GM18505 (cell line): ENCODE results near the gene NFAT5.

Experiments used
- ATAC-seq: cut with Tn5 transposase; IDR thresholded peaks from one replicate; pipeline ENCODE4 v1.9.1; 2021; ENCODE audit not compliant: unreplicated experiment
- POLR2A ChIP-seq: IDR thresholded peaks from 4 replicates; pipeline ENCODE4 v1.6.1; 2011; ENCODE audit warnings: borderline replicate concordance; ENCODE audit not compliant: insufficient read depth, insufficient read length; ENCODE audit errors: extremely low read depth

The NFAT5 gene

GRCh38 chr16:69589434-69590269, 23.9 kb downstream of the NFAT5 start:
- ATAC-seq = no peak
- TF ChIP-seq POLR2A = no peak

GRCh38 chr16:69590590-69590989, 24.8 kb downstream of the NFAT5 start:
- TF ChIP-seq POLR2A = no peak
- no peak for ATAC-seq

GRCh38 chr16:69593751-69594255, 28.0 kb downstream of the NFAT5 start:
- ATAC-seq = no peak

GRCh38 chr16:69595127-69596036, 29.6 kb downstream of the NFAT5 start:
- no peak for ATAC-seq
- no peak for TF ChIP-seq POLR2A

More at GRCh38 chr16:69593751-69594255, 28.0 kb downstream of the NFAT5 start:
- TF ChIP-seq POLR2A = no peak

DNA sequence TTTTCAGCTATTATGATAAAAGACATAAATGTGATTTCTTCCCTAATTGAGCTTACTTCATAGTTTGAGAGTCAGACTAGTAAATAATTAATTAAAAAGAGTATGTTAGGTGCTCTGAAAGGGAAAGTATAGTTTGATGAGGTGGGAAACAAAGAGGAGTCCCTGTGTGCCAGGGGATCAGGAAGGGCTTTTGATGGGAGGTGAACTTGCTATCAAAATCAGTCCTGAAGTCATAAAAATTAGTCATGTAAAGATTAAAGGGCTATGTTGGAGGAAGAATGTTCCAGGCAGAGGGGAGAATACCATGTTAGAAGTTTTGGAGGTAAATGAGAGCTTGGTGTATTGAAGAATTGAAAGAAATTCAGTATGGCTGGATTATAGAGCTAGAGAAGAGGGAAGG, 31.0 kb downstream of the NFAT5 start:
- no peak for ATAC-seq
- no peak for TF ChIP-seq POLR2A

GRCh38 chr16:69598045-69598444, 32.3 kb downstream of the NFAT5 start:
- no peak for TF ChIP-seq POLR2A
- no peak for ATAC-seq

- no peak for ATAC-seq
These were observed 34.0 kb downstream of the NFAT5 start for GRCh38 chr16:69599731-69600130.

GRCh38 chr16:69600202-69600601, 34.4 kb downstream of the NFAT5 start:
- ATAC-seq = no peak
- no peak for TF ChIP-seq POLR2A

More at GRCh38 chr16:69599731-69600130, 34.0 kb downstream of the NFAT5 start:
- TF ChIP-seq POLR2A = no peak

DNA sequence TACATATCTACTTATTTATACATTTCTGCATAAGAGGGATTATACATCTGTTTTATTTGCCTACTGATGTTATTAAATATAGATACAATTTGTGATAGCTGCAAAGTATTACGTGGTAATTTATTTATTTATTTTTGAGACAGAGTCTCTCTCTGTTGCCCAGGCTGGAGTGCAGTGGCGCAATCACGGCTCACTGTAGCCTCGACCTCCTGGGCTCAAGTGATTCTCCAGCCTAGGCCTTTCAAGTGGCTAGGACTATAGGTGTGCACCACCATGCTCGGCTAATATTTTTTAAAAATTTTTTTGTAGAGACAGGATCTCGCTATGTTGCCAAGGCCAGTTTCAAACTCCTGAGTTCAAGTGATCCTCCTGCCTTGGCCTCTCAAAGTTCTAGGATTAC, 35.5 kb downstream of the NFAT5 start:
- ATAC-seq = no peak
- TF ChIP-seq POLR2A = no peak

GRCh38 chr16:69606985-69607384, 41.2 kb downstream of the NFAT5 start:
- ATAC-seq = no peak
- TF ChIP-seq POLR2A = no peak

- no peak for TF ChIP-seq POLR2A
- ATAC-seq = no peak
These were observed 41.9 kb downstream of the NFAT5 start for GRCh38 chr16:69607674-69608073.

GRCh38 chr16:69610356-69610755, 44.6 kb downstream of the NFAT5 start:
- ATAC-seq = no peak
- no peak for TF ChIP-seq POLR2A

DNA sequence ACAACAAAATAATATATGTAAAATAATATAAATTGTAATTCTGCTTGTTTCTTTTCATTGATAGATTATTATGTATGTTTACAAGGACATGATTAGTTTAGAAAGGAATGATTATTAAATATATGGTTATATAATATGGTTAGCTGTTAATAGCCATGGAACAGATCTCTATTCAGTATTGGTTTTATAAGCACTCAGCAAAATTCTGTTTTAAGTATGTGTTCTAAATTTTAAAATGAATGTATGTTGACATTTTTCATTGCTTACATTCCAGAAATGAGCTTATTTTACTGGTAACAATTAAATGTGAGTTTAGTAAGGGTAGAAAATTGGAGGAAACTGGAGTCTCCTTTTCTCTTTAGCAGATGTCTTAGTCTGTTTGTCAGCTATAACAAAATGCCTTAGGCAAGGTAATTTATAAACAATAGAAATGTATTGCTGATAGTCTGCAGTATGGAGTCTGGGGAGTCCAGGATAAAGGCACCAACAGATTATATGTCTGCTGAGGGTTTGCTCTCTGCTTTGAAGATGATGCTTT, 45.4 kb downstream of the NFAT5 start:
- TF ChIP-seq POLR2A = no peak
- no peak for ATAC-seq
